IPS-NIHi7 (cell line): ENCODE data around the gene MED8.
"Not testable (repeated sequence)": the region's sequence is repeated elsewhere in the genome, so short reads cannot be mapped to it uniquely, and the experiment has no call there.

Experiments used
- DNase-seq: peaks from one replicate; pipeline ENCODE4 v3.0.0; 2012; ENCODE audit warnings: mixed read lengths; ENCODE audit errors: extremely low spot score

MED8 gene

GRCh38 chr1:43421976-43422750 lies 32.6 kb upstream of the MED8 start:
- peak; percentile 69 for DNase-seq

- DNase-seq, result no peak
Measured at GRCh38 chr1:43421396-43421795, 31.8 kb upstream of the MED8 start.

GRCh38 chr1:43420874-43421273 lies 31.3 kb upstream of the MED8 start:
- DNase-seq, result no peak

GRCh38 chr1:43419627-43420425 lies 30.2 kb upstream of the MED8 start:
- no peak for DNase-seq

GRCh38 chr1:43418858-43419257 lies 29.3 kb upstream of the MED8 start:
- DNase-seq, result no peak

- DNase-seq, result no peak
Measured at GRCh38 chr1:43415901-43416300, 26.3 kb upstream of the MED8 start.

- DNase-seq, result peak; percentile 81
Measured at GRCh38 chr1:43414634-43415223, 25.1 kb upstream of the MED8 start.

- not testable (repeated sequence) for DNase-seq
Measured at GRCh38 chr1:43413426-43413825, 23.8 kb upstream of the MED8 start.

- DNase-seq, result no peak
Measured at GRCh38 chr1:43410571-43410970, 21.0 kb upstream of the MED8 start.

GRCh38 chr1:43405876-43406234 lies 16.3 kb upstream of the MED8 start:
- DNase-seq, result no peak

- no peak for DNase-seq
Measured at GRCh38 chr1:43405219-43405875, 15.7 kb upstream of the MED8 start.

- no peak for DNase-seq
Measured at GRCh38 chr1:43404353-43404752, 14.8 kb upstream of the MED8 start.

- DNase-seq, result no peak
Measured at GRCh38 chr1:43402089-43402865, 12.7 kb upstream of the MED8 start.

- DNase-seq, result not testable (repeated sequence)
Measured at GRCh38 chr1:43400441-43400840, 10.8 kb upstream of the MED8 start.

GRCh38 chr1:43398227-43398626 lies 8.6 kb upstream of the MED8 start:
- DNase-seq, result no peak

GRCh38 chr1:43396059-43396458 lies 6.5 kb upstream of the MED8 start:
- DNase-seq, result no peak

- no peak for DNase-seq
Measured at GRCh38 chr1:43395523-43395922, 5.9 kb upstream of the MED8 start.

- no peak for DNase-seq
Measured at GRCh38 chr1:43392702-43393101, 3.1 kb upstream of the MED8 start.

GRCh38 chr1:43388613-43389012 lies 987 bp downstream of the MED8 start:
- no peak for DNase-seq

- no peak for DNase-seq
Measured at GRCh38 chr1:43387976-43388599, 1.5 kb downstream of the MED8 start.

- DNase-seq, result no peak
Measured at GRCh38 chr1:43386676-43387075, 2.9 kb downstream of the MED8 start.
